IPS DF 6.9 (cell line): ENCODE measurements around the gene POLE.

Source experiments
- DNase-seq: peaks from one replicate; pipeline ENCODE4 v3.0.0-alpha.2; 2013; ENCODE audit warnings: low read depth, low spot score
- H3K27ac ChIP-seq: one replicate; pipeline ENCODE4 v1.5.1; 2013; ENCODE audit warnings: low read length, control low read depth
- H3K27me3 ChIP-seq: 2 replicates; pipeline ENCODE4 v1.6.1; 2013; ENCODE audit warnings: mild to moderate bottlenecking, low read length; ENCODE audit not compliant: control insufficient read depth, insufficient read depth
- H3K36me3 ChIP-seq: 2 replicates; pipeline ENCODE4 v1.6.1; 2013; ENCODE audit warnings: low read length; ENCODE audit not compliant: control insufficient read depth, insufficient read depth
- H3K4me1 ChIP-seq: 2 replicates; pipeline ENCODE4 v1.6.1; 2013; ENCODE audit warnings: low read length; ENCODE audit not compliant: control insufficient read depth, insufficient read depth
- H3K4me3 ChIP-seq: 2 replicates; pipeline ENCODE4 v1.5.1; 2013; ENCODE audit warnings: mild to moderate bottlenecking, low read length
- H3K9me3 ChIP-seq: 2 replicates; pipeline ENCODE4 v1.6.1; 2013; ENCODE audit warnings: low read length, inconsistent platforms; ENCODE audit not compliant: control insufficient read depth, insufficient read depth
- WGBS: extraction: QIAGEN DNeasy Blood & Tissue Kit; methylation state at CpG from one replicate; pipeline ENCODE4 v1.1.7; 2013; ENCODE audit warnings: mixed read lengths, missing lambda C conversion rate; ENCODE audit not compliant: insufficient read length, insufficient coverage; 5-methylcytosine and 5-hydroxymethylcytosine counted together

POLE gene

GRCh38 chr12:132675757-132676432, 11.2 kb downstream of the POLE start:
- H3K36me3 ChIP-seq, result peaks cover 50% of the 10 kb centered on the region
- WGBS, result no CpG with 5 or more reads among the region's 14 CpGs
- H3K27me3 ChIP-seq, result no peaks in the 10 kb centered on the region

DNA sequence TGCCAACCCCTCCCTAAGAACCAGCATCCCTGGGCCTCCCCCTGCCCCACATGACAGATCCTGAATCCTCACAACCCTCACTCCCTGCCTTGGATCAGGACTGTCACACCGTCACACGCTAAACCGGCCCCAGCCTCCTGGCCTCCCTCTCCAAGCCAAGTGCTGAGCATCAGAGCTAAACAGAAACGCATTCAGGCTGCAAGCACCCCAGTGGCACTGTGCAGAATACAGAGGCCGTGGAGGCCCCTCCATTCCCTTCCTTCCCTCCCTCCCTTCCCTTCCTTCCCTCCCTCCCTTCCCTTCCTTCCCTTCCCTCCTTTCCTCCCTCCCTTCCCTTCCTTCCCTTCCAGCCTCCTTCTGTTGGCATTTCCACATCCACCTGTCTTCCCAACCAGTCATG, 12.6 kb downstream of the POLE start:
- H3K4me3 ChIP-seq, result no peak overlapping the region
- DNase-seq, result no peak
- H3K36me3 ChIP-seq, result peaks cover 51% of the 10 kb centered on the region
- no peak overlapping the region for H3K27ac ChIP-seq
- no peaks in the 10 kb centered on the region for H3K27me3 ChIP-seq
- no peaks in the 10 kb centered on the region for H3K9me3 ChIP-seq
- WGBS, result no CpG with 5 or more reads among the region's 5 CpGs
- H3K4me1 ChIP-seq, result no peaks in the 10 kb centered on the region

More at GRCh38 chr12:132675757-132676432, 11.2 kb downstream of the POLE start:
- H3K9me3 ChIP-seq, result no peaks in the 10 kb centered on the region
- no peak overlapping the region for H3K4me3 ChIP-seq
- no peak overlapping the region for H3K27ac ChIP-seq
- DNase-seq, result no peak
- no peaks in the 10 kb centered on the region for H3K4me1 ChIP-seq

DNA sequence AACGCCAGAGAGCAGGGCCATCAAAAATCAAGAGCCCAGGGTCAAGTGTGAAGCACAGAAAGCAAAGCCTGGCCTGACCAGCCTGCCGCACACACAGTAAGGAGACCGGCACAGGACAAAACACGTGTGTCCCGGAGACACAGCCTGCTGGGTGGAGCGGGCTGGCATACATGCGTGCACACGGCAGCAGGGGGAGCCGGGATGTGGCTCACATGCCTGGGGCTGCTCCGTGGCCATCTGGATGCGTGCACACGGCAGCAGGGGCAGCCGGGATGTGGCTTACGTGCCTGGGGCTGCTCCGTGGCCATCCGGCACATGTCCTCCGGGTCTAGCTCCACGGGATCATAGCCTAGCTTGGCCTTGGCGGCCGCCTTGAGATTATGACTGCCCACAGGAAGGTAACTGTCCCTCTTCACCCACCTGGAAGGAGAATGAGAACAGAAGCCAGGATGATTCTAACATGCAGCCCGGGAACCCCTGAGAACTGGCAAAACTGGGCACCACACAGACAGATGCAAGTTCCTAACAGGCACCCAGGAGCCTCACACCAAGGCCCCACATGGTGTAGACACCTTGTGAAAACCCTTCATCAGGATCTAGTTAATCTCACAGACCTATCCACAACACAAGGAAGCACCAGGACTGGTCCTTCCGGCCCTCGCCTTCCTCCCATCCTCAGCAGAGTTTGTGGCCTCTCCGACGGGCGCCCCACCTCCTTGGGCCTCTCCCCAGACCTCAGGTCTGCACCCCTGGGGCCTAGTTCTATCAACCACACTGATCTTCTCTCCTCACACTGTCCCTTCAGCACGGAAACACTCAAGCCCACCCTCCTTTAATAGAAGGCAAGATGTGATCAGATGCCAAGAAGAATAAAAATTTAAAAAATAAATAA, 13.6 kb downstream of the POLE start:
- Histone ChIP-seq H3K27me3 (no peaks in the 10 kb centered on the region), H3K4me3 (no peak overlapping the region), H3K4me1 (no peaks in the 10 kb centered on the region), H3K27ac (no peak overlapping the region), H3K36me3 (peaks cover 51% of the 10 kb centered on the region), H3K9me3 (no peaks in the 10 kb centered on the region)
- no peak for DNase-seq
- no CpG with 5 or more reads among the region's 27 CpGs for WGBS

DNA sequence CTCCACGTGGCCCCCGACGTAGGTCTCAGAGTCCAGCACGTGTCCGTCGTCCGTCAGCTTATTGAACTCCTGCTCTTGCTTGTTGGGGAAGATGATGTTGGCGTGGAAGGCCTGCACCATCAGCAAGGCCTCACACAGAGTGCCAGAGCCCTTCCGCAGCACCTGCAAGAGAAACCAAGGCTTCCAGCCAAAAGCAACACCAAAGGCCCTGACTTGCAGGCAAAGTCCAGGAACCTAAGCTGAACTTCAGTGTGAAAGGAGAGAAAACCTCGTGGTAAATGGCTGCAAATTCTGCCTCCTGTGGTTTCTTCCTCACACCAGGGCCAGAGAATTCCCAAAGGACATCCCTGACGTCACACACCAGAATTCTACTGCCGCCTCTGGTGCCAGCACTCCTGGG, 14.5 kb downstream of the POLE start:
- no peak for DNase-seq
- no CpG with 5 or more reads among the region's 12 CpGs for WGBS
- Histone ChIP-seq H3K27me3 (no peaks in the 10 kb centered on the region), H3K9me3 (no peaks in the 10 kb centered on the region), H3K36me3 (peaks cover 55% of the 10 kb centered on the region), H3K4me3 (no peak overlapping the region), H3K4me1 (no peaks in the 10 kb centered on the region), H3K27ac (no peak overlapping the region)

DNA sequence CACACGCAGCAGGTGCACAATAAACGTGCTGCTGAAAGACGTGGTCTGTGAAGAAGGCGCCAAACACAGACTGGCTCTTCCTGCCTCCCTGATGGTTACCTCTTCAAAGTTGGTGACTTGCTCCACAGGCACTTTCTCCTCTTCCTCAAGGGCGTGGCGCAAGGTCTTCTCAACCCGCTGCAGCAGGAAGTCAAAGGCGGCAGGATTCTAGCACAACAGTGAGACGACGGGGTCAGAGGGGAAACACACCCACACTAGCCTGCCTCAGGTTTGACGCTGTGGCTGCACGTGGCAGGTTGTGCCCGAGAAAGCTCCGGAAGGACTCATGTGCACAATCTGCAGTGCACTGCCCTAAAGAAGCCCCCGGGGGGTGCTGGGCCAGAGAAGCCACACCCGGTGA, 15.0 kb downstream of the POLE start:
- no peak for DNase-seq
- Histone ChIP-seq H3K36me3 (peaks cover 54% of the 10 kb centered on the region), H3K9me3 (no peaks in the 10 kb centered on the region), H3K27ac (no peak overlapping the region), H3K4me1 (no peaks in the 10 kb centered on the region), H3K27me3 (no peaks in the 10 kb centered on the region), H3K4me3 (no peak overlapping the region)
- no CpG with 5 or more reads among the region's 16 CpGs for WGBS

DNA sequence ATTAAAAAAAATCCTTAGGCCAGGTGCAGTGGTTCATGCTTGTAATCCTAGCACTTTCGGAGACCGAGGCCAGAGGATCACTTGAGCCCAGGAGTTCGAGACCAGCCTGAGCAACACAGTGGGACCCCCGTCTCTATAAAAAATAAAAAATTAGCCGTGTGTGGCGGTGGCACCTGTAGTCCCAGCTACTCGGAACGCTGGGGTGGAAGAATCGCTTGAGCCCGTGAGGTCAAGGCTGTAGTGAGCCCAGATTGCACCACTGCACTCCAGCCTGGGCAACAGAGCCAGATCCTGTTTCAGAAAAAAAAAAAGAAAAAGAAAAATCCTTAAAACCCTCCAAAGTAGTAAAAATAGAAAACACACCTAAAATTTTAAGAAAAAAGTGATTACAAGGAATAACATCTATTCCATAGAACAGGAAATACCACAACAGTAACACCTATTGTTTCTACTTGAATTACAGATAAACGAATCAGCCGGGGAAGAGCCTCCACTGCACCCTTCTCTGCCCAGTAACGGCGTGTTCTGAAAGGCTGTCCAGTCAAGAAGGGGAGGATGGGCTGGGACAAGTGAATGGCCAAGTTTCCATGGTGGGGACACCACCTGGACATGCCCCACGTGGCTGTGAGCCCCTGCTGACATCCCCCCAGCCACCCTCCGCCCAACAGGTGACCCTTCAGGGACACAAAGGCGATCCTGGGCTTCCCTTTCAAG, 17.8 kb downstream of the POLE start:
- Histone ChIP-seq H3K4me3 (no peak overlapping the region), H3K4me1 (no peaks in the 10 kb centered on the region), H3K9me3 (no peaks in the 10 kb centered on the region), H3K36me3 (peaks cover 53% of the 10 kb centered on the region), H3K27ac (no peak overlapping the region), H3K27me3 (no peaks in the 10 kb centered on the region)
- no CpG with 5 or more reads among the region's 17 CpGs for WGBS
- DNase-seq, result no peak

- H3K4me3 ChIP-seq, result no peak overlapping the region
- no CpG with 5 or more reads among the region's 30 CpGs for WGBS
- peaks cover 54% of the 10 kb centered on the region for H3K36me3 ChIP-seq
- H3K9me3 ChIP-seq, result no peaks in the 10 kb centered on the region
- no peak for DNase-seq
- H3K27me3 ChIP-seq, result no peaks in the 10 kb centered on the region
- no peaks in the 10 kb centered on the region; the same call in 1 of the 2 replicates for H3K4me1 ChIP-seq
- H3K27ac ChIP-seq, result no peak overlapping the region
Measured at GRCh38 chr12:132668191-132669088, 18.7 kb downstream of the POLE start.

GRCh38 chr12:132665794-132666193, 21.3 kb downstream of the POLE start:
- no peaks in the 10 kb centered on the region for H3K27me3 ChIP-seq
- H3K27ac ChIP-seq, result no peak overlapping the region
- no peak overlapping the region for H3K4me3 ChIP-seq
- no peaks in the 10 kb centered on the region; the same call in 1 of the 2 replicates for H3K4me1 ChIP-seq
- peaks cover 58% of the 10 kb centered on the region for H3K36me3 ChIP-seq
- WGBS, result no CpG with 5 or more reads among the region's 6 CpGs
- no peak for DNase-seq
- H3K9me3 ChIP-seq, result no peaks in the 10 kb centered on the region

GRCh38 chr12:132665149-132665491, 22.0 kb downstream of the POLE start:
- peaks cover 63% of the 10 kb centered on the region for H3K36me3 ChIP-seq
- no peaks in the 10 kb centered on the region for H3K27me3 ChIP-seq
- H3K4me3 ChIP-seq, result no peak overlapping the region
- H3K27ac ChIP-seq, result no peak overlapping the region
- no CpG with 5 or more reads among the region's 13 CpGs for WGBS
- no peaks in the 10 kb centered on the region; the same call in 1 of the 2 replicates for H3K4me1 ChIP-seq
- H3K9me3 ChIP-seq, result no peaks in the 10 kb centered on the region
- no peak for DNase-seq
